ENCODE data around the gene PIEZO2.
"Not testable (repeated sequence)": the region's sequence is repeated elsewhere in the genome, so short reads cannot be mapped to it uniquely, and the experiment has no call there.

The PIEZO2 gene

DNA sequence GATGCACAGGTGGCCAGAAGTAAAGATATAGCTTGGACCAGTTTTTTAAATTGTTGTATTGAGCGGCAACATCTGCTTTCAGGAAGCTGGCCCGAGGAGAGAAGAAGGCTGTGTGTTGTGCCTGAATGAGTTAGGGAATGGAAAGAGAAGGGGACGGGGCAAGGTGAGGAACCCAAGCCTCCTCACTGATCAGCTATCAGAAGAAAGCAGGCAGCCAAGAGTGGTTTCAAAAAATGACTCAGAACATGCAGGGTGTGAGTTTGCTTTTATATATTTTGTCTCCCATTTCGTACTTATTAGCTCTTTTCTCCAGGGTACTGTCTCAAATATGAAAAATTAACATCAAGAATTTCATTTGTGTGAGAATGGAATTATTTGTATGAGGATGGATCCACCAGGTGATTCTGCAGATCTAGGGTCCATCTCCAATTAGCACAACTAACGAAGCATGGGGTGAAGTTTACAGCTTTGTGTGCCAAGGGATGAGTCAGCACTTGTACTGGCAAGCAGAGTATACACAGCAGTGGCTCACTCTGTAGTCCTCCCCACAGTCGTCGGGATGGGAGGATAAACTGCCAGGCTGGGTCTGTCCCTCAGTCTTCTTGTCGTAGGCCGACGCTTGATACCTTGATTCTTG, 175.7 kb downstream of the PIEZO2 start:
- DNase-seq (ENCODE audit: low read depth in 2 of 2), result no peak

GRCh38 chr18:10971717-10972116, 177.7 kb downstream of the PIEZO2 start:
- DNase-seq (ENCODE audit: low read depth in 2 of 2), result no peak

GRCh38 chr18:10965119-10965518, 184.2 kb downstream of the PIEZO2 start:
- DNase-seq (ENCODE audit: low read depth in 2 of 2), result no peak

DNA sequence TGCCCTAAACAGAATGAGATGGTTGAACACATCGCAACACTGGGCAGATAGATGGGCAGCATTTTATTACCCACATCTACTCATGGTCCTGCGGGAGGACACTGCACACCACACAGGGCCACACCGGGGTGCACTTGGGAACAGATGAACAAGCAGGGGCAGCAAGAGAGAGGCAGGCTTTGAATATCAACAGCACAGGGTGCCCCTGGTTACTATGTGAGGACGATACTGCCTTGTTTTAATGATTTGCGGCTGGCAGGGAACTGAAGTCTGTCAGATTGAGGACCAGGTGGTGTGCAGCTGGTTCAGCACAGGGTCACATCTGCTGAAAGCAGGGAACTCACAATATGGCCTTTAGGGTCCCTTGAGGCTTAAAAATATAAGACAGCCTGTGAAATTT, 195.7 kb downstream of the PIEZO2 start:
- no peak for DNase-seq (ENCODE audit: low read depth in 2 of 2)

GRCh38 chr18:10951631-10952544, 197.5 kb downstream of the PIEZO2 start:
- DNase-seq (ENCODE audit: low read depth in 2 of 2), result no peak

DNA sequence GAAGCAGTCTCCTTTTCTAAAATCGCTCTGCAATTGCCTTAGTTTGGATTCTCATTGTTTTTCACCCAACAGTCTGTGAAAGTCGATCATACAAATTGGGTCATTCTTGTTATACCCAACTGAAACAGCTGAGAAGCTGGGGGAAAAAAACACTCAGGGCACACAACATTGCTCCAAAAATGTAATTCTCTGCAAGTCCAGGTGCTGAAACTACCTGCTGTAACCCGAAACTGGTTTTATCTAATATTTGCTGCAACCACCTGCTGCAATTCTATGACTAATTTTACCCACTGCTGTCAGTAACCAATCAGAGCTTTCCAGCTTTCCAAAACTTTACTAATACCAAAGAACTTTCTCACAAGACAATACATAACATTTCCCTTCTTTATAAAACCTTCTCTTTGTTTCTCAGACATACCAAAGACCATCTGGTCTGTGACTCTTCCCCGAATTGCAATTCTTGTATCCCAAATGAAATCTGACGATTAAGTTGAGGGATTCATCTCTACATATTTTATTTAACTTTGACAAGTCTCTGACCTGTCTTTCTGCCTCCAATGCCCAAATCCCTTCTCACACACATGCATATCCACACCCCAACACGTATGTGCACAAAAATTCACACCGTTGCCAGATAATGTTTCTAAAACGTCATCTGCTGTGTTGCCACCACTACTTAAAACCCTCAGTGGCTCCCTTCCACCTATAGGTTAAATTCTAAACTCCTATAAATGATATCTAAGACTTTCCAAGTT, 198.3 kb downstream of the PIEZO2 start:
- DNase-seq (ENCODE audit: low read depth in 2 of 2), result no peak

DNA sequence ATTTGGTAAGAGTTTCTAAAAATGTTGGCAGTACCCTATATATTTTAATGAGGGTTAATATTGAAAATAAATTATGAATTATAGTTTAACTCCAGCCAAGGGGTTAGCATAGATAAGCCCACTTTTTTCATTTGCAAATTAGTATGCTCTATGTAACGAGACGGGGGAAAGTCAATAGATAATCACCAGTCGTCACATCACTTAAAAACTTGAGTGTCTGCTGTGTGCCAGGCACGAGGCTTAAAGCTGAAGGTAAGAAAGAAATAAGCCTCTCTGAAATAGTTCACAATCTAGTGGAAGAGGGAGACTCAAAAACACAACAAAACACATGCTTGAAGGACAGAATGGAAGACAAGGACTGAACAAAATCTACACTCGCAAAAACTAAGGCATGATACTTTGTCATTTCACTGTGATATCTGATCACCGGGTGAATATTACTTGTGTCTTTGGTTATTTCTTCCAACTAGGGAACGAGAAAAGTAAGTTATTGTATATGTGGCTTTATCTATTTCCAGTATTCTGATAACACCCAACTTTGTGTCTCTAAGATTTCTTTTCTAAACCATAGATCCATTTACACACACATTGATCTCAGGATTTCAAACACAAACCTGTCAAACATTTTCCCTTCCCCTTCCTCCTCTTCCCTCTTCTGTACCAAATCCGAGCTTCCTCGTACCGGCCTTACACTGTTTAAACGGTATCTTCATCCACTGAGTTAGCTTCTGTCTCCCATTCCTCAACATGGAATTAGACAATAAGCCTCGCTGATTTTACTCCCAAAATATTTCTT, 199.1 kb downstream of the PIEZO2 start:
- DNase-seq (ENCODE audit: low read depth in 2 of 2), result no peak

DNA sequence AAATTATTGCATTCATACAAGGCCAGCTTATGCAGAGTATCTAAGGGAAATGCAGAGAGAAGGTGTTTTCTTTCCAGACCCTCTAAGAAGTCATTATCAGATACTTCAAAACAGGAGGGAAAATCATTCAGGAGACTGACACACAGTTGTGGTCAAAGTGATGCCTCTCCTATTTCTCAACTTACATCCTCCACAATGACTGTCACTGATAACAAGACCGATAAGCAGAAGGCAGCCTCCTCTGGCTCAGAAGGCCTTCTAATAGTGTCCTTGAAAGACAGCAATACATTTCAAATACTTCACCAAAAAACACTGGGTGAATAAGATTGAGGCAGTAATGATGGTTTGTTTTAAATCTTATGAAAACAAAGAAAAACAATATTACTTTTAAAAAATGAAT, 199.7 kb downstream of the PIEZO2 start:
- no peak for DNase-seq (ENCODE audit: low read depth in 2 of 2)

DNA sequence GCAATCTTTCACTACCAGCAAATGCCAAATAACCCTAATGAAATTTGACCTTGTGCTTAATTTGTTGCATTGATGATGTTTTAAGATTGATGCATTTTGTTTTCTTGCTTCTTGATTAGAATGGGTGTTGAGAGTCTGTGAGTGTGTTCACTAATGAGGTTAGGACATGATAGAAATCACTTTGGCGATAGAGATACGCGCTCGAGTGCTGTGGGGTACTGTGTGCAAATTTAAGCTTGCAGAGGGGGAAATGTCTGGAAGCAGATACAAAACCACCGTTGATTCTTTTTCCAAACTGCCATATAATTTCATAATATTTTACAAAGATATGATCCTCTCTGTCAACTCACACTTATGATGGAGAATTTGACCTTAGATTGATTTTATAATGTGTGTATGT, 200.9 kb downstream of the PIEZO2 start:
- DNase-seq (ENCODE audit: low read depth in 2 of 2), result no peak

DNA sequence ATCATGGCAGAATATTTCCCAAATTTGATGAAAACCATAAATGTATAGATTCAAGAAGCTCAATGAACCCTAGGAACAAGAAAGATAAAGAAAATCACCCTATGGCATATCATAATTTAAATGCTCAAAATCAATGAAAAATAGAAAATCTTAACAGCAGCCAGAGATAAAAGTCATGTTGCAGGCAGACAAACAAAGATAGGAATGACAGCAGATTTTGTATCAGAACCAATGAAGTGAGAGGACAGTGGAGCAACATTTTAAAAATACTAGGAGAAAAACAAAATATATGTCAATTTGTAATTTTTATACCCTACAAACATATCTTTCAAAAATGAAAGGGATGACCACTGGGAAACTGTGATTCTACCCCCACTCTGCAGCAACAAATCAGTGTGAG, 203.3 kb downstream of the PIEZO2 start:
- DNase-seq (ENCODE audit: low read depth in 2 of 2), result no peak

GRCh38 chr18:10942998-10943397, 206.4 kb downstream of the PIEZO2 start:
- DNase-seq (ENCODE audit: low read depth in 2 of 2), result no peak

- no peak for DNase-seq (ENCODE audit: low read depth in 2 of 2)
These were observed 209.5 kb downstream of the PIEZO2 start for GRCh38 chr18:10939822-10940221.

DNA sequence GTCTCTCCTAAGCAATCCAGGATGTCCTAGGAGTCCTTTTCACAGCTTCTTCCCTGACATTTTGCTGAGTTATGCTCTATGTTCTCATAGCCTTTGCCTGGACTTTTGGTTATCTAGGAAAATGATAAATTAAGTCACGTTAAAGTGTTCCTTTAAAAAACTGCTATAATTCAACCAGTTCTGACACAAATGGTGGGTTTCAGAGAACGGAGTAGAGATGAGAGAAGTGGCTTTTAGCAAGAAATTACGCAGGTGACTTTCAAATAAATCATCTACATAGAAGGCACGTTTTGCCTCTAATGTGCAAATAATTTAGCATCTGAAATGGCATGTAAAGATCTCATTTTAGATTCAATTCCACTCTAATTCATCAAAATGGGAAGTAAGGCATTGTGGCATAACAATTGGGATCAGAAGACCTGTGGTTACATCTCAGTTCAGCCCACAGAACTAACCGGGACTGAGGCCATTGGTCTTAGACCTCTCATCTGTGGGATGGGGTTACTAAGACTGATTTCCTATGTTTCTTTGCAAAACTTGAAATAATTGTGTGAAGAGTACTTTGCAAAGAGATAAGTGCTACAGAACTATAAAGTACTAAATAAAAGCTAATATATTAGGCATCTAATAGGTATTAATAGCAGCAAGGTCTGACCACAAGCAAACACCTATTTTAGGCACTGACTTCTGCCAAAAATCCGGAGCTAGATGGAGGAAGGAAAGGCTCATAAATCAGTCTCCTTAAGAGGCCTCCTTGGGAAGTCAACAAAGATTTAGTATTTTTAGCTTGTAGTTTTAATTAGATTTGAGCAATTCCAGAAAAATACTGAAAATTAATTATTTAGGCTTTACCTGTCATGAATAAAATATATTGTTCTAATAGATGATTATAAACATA, 211.4 kb downstream of the PIEZO2 start:
- no peak for DNase-seq (ENCODE audit: low read depth in 2 of 2)

DNA sequence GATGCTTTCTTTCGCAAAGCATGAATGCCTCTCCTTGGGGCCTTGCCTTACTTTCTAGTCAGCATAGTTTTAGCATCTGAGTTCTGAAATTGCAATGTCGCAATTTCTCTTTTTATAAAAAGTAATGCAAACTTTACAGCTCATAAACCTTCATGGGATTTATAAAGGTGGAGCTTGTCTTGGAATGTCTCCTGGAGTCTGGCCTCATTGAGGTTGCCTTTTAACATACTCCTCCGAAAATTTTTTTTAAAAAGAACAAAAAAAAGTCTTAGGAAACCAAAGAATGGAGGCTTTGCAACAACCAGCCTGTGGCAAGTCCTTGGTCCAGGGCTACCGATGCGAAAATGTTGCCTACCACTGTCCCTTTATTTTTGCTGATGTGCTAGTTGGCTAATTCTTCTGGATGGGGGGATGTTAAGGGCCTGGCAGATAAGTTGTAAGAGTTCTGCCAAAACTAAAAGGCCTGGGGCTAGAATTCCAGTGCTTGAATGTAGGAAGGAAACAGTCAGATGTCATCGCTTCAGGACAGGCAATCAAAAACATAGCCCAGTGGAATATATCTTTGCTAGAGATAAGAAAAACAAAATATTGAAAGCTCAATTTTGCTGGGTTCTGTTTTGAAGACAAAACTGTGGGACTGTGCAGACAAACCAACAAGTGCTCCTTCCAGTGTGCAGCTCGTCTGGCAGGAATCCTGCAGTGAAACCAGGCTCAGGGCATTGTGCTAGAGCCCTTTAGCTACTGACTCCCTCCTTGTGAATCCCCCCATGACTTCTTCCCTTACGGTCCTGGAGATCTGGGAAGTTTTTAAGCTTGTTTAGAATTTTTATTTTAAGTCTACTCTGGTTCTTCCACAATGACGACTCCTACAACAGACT, 213.0 kb downstream of the PIEZO2 start:
- DNase-seq (ENCODE audit: low read depth in 2 of 2), result no peak

DNA sequence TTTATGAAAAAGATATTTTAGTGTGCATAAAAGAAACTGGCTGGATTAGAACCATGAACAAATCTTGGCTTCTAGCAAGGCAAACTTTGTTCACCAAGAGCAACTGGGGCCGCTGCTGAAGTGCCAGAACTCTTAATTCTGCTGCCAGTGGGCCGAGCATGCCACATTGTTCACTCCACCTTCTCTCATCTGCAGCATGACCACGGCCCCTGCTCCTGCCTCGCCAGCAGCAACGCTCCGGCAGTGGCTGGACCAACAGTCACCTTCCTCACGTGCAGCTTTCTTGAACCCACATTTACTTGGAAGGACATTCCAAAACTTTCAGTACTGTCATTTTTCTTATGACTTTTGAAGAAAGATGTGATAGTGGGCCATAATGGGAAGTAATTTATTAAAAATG, 213.8 kb downstream of the PIEZO2 start:
- no peak for DNase-seq (ENCODE audit: low read depth in 2 of 2)

DNA sequence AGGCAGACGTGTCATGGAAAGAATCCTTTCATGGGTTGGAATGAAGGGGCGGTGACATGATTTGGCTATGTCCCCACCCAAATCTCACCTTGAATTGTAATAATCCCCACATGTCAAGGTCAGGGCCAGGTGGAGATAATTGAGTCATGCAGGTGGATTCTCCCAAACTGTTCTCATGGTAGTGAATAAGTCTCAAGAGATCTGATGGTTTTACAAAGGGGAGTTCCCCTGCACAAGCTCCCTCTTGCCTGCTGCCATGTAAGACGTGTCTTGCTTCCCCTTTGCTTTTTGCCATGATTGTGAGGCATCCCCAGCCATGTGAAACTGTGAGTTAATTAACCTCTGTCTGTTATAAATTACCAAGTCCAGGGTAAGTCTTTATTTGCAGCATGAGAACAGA, 215.7 kb downstream of the PIEZO2 start:
- not testable (repeated sequence) for DNase-seq (ENCODE audit: low read depth in 2 of 2)

- DNase-seq (ENCODE audit: low read depth in 2 of 2), result no peak
These were observed 219.3 kb downstream of the PIEZO2 start for GRCh38 chr18:10930076-10930475.

GRCh38 chr18:10928772-10929373, 220.5 kb downstream of the PIEZO2 start:
- no peak for DNase-seq (ENCODE audit: low read depth in 2 of 2)

All from stimulated activated CD8-positive, alpha-beta memory T cell treated with anti-CD3 and anti-CD28 coated beads, Interleukin-2, amount 100 ng/mL, for 1 hour (primary cell).